ENCODE data around the gene GPC5.

GPC5 gene

GRCh38 chr13:91598655-91599054, 200.2 kb downstream of the GPC5 start:
- FAIRE-seq = no peak

GRCh38 chr13:91601273-91601672, 202.9 kb downstream of the GPC5 start:
- no peak for FAIRE-seq

GRCh38 chr13:91601807-91602206, 203.4 kb downstream of the GPC5 start:
- FAIRE-seq = no peak

GRCh38 chr13:91609353-91609752, 210.9 kb downstream of the GPC5 start:
- no peak for FAIRE-seq

GRCh38 chr13:91618315-91618714, 219.9 kb downstream of the GPC5 start:
- no peak for FAIRE-seq

- no peak for FAIRE-seq
Observed at GRCh38 chr13:91620670-91621141, 222.3 kb downstream of the GPC5 start.

- FAIRE-seq = no peak
Observed at GRCh38 chr13:91621161-91621560, 222.7 kb downstream of the GPC5 start.

- no peak for FAIRE-seq
Observed at GRCh38 chr13:91621963-91622362, 223.5 kb downstream of the GPC5 start.

- no peak for FAIRE-seq
Observed at GRCh38 chr13:91622778-91623550, 224.5 kb downstream of the GPC5 start.

GRCh38 chr13:91627952-91628739, 229.7 kb downstream of the GPC5 start:
- no peak for FAIRE-seq

- no peak for FAIRE-seq
Observed at GRCh38 chr13:91630946-91631345, 232.5 kb downstream of the GPC5 start.

GRCh38 chr13:91632086-91632485, 233.7 kb downstream of the GPC5 start:
- FAIRE-seq = no peak

GRCh38 chr13:91639330-91639729, 240.9 kb downstream of the GPC5 start:
- no peak for FAIRE-seq

- no peak for FAIRE-seq
Observed at GRCh38 chr13:91643394-91643793, 245.0 kb downstream of the GPC5 start.

- no peak for FAIRE-seq
Observed at GRCh38 chr13:91644806-91645205, 246.4 kb downstream of the GPC5 start.

GRCh38 chr13:91647361-91647990, 249.1 kb downstream of the GPC5 start:
- FAIRE-seq = no peak

- FAIRE-seq = no peak
Observed at GRCh38 chr13:91648012-91648411, 249.6 kb downstream of the GPC5 start.

- FAIRE-seq = no peak
Observed at GRCh38 chr13:91649456-91649855, 251.0 kb downstream of the GPC5 start.

- FAIRE-seq = no peak
Observed at GRCh38 chr13:91652404-91653301, 254.2 kb downstream of the GPC5 start.

- no peak for FAIRE-seq
Observed at GRCh38 chr13:91655731-91656130, 257.3 kb downstream of the GPC5 start.

GRCh38 chr13:91657283-91657682, 258.9 kb downstream of the GPC5 start:
- no peak for FAIRE-seq
